ENCODE data around the gene HPCA. TPM values are rescaled to one million over a fixed set of nuclear protein-coding genes. Genes with fewer than 3 reads are reported as not detected.

The HPCA gene
- total RNA-seq, 1 experiment from 2014 or later, result 1.2 TPM

GRCh38 chr1:32898056-32898455 lies 11.8 kb downstream of the HPCA start:
- Histone ChIP-seq H3K9me3 (ENCODE audit: control insufficient read depth, low read depth, low read length) (no peaks in the 10 kb centered on the region), H3K79me2 (ENCODE audit: insufficient read depth, low read length) (no peaks in the 10 kb centered on the region), H3K79me1 (ENCODE audit: insufficient read depth, low read depth, low read length, poor library complexity, severe bottlenecking) (no peaks in the 10 kb centered on the region), H3K27me3 (ENCODE audit: insufficient read depth, low read length) (peaks cover 22% of the 10 kb centered on the region; the same call in 1 of the 2 replicates), H3T11ph (ENCODE audit: low read length) (no peak overlapping the region), H4K5ac (ENCODE audit: insufficient read length, low read depth, low read length) (no peak overlapping the region), H4K91ac (ENCODE audit: insufficient read length, low read depth, low read length) (no peak overlapping the region), H3K4me1 (ENCODE audit: insufficient read depth, low read length) (no peaks in the 10 kb centered on the region), H2BK120ac (ENCODE audit: low read depth, low read length, poor library complexity, severe bottlenecking) (no peak overlapping the region), H3K4me2 (ENCODE audit: insufficient read depth, insufficient read length, low read length) (no peak overlapping the region), H2BK5ac (ENCODE audit: insufficient read length, low read length) (no peak overlapping the region), H2AK5ac (ENCODE audit: insufficient read length, low read length) (no peak overlapping the region), H3K4ac (ENCODE audit: low read depth, low read length) (no peak overlapping the region), H4K8ac (replicated peaks; ENCODE audit: insufficient read length, low read depth, low read length) (no peak overlapping the region), H3K14ac (ENCODE audit: insufficient read depth, low read length) (no peak overlapping the region), H3K18ac (ENCODE audit: insufficient read length, low read depth, low read length) (no peak overlapping the region), H3K23me2 (ENCODE audit: insufficient read length, low read depth, low read length, poor library complexity, severe bottlenecking) (peaks cover 8% of the 10 kb centered on the region), H2AFZ (ENCODE audit: low read length) (no peak overlapping the region), H3K56ac (ENCODE audit: insufficient read length, low read depth, low read length) (no peak overlapping the region), H2BK20ac (ENCODE audit: low read depth, low read length, poor library complexity, severe bottlenecking) (no peak overlapping the region), H3K27ac (ENCODE audit: insufficient read length, low read depth, low read length) (no peak overlapping the region), H3K23ac (ENCODE audit: insufficient read length, low read depth, low read length) (no peak overlapping the region), H2BK12ac (ENCODE audit: insufficient read length, low read depth, low read length) (no peak overlapping the region), H3K9ac (ENCODE audit: extremely low read depth, insufficient read length, low read length) (no peak overlapping the region), H2BK15ac (ENCODE audit: low read depth, low read length) (no peak overlapping the region), H4K20me1 (ENCODE audit: control insufficient read depth, insufficient read depth, insufficient read length) (no peaks in the 10 kb centered on the region)
- DNase-seq, result no peak
- Mint-ChIP-seq H3K4me3 (no peak overlapping the region), H3K9me3 (no peaks in the 10 kb centered on the region; a peak in 1 of 5 replicates), H3K36me3 (ENCODE audit: insufficient read depth in 1 of 3, low read depth in 3 of 3) (peaks cover 0 to 4% (median 0%) of the 10 kb centered on the region in 3 experiments; a peak in 1 of 7 replicates), H3K27ac (no peak overlapping the region), H3K27me3 (ENCODE audit: low read depth) (peaks cover 73% of the 10 kb centered on the region), H3K4me1 (peaks cover 15 to 27% of the 10 kb centered on the region in 2 experiments)
- TF ChIP-seq CTCF (conservative IDR thresholded peaks at IDR 0.05), result no peak
- WGBS (ENCODE audit: extremely low coverage, insufficient read length, low lambda C conversion rate), result no CpG with 5 or more reads among the region's 9 CpGs
